Parathyroid adenoma (tissue), 2 donors: ENCODE results near the gene MARF1.
"Not testable (repeated sequence)": the region's sequence is repeated elsewhere in the genome, so short reads cannot be mapped to it uniquely, and the experiment has no call there.

ENCODE experiments used
- H2AFZ ChIP-seq: fragments of 300-600 bp; sonication (generic); one replicate; pipeline ENCODE4 v1.7.0; 2017; ENCODE audit warnings: antibody characterized with exemption, mild to moderate bottlenecking
- H3K27ac ChIP-seq: fragments of 300-600 bp; sonication (generic); one replicate; pipeline ENCODE4 v1.7.0; 2017
- H3K27me3 ChIP-seq: fragments of 300-600 bp; sonication (generic); one replicate; pipeline ENCODE4 v1.7.0; 2017; ENCODE audit warnings: low read length; ENCODE audit not compliant: control insufficient read depth, insufficient read depth
- H3K36me3 ChIP-seq: fragments of 300-600 bp; sonication (generic); one replicate; pipeline ENCODE4 v1.7.0; 2017; ENCODE audit warnings: low read length; ENCODE audit not compliant: control insufficient read depth, insufficient read depth
- H3K4me1 ChIP-seq: fragments of 300-600 bp; sonication (generic); one replicate; pipeline ENCODE4 v1.7.0; 2017; ENCODE audit warnings: control low read depth
- H3K4me2 ChIP-seq: fragments of 300-600 bp; sonication (generic); one replicate; pipeline ENCODE4 v1.7.0; 2017; ENCODE audit warnings: low read length
- H3K4me3 ChIP-seq: fragments of 300-600 bp; sonication (generic); one replicate; pipeline ENCODE4 v1.7.0; 2017; ENCODE audit warnings: low read depth, low read length
- H3K79me2 ChIP-seq: fragments of 300-600 bp; sonication (generic); one replicate; pipeline ENCODE4 v1.7.0; 2017; ENCODE audit warnings: control low read depth
- H3K9ac ChIP-seq: fragments of 300-600 bp; sonication (generic); one replicate; pipeline ENCODE4 v1.7.0; 2017; ENCODE audit warnings: mild to moderate bottlenecking
- H3K9me3 ChIP-seq: fragments of 300-600 bp; sonication (generic); one replicate; pipeline ENCODE4 v1.7.0; 2017; ENCODE audit warnings: low read length; ENCODE audit not compliant: control insufficient read depth
- TF ChIP-seq, protein P1 (sequence below): fragments of 300-600 bp; sonication (generic); IDR thresholded peaks from one replicate; pipeline ENCODE4 v1.7.0; 2017; ENCODE audit warnings: antibody characterized with exemption, mild to moderate bottlenecking
- donor health status: primary hyperparathyroidism.

MARF1 gene

GRCh38 chr16:15553313-15554088 lies 89.5 kb downstream of the MARF1 start:
- Histone ChIP-seq H3K27me3 (no peaks in the 10 kb centered on the region), H3K9ac (no peak overlapping the region), H3K79me2 (peaks cover 6% of the 10 kb centered on the region), H2AFZ (no peak overlapping the region), H3K4me2 (no peak overlapping the region), H3K4me3 (no peak overlapping the region), H3K9me3 (no peaks in the 10 kb centered on the region), H3K4me1 (no peaks in the 10 kb centered on the region), H3K36me3 (no peaks in the 10 kb centered on the region), H3K27ac (no peak overlapping the region)
- TF ChIP-seq, protein P1, sequence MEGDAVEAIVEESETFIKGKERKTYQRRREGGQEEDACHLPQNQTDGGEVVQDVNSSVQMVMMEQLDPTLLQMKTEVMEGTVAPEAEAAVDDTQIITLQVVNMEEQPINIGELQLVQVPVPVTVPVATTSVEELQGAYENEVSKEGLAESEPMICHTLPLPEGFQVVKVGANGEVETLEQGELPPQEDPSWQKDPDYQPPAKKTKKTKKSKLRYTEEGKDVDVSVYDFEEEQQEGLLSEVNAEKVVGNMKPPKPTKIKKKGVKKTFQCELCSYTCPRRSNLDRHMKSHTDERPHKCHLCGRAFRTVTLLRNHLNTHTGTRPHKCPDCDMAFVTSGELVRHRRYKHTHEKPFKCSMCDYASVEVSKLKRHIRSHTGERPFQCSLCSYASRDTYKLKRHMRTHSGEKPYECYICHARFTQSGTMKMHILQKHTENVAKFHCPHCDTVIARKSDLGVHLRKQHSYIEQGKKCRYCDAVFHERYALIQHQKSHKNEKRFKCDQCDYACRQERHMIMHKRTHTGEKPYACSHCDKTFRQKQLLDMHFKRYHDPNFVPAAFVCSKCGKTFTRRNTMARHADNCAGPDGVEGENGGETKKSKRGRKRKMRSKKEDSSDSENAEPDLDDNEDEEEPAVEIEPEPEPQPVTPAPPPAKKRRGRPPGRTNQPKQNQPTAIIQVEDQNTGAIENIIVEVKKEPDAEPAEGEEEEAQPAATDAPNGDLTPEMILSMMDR = no peak

DNA sequence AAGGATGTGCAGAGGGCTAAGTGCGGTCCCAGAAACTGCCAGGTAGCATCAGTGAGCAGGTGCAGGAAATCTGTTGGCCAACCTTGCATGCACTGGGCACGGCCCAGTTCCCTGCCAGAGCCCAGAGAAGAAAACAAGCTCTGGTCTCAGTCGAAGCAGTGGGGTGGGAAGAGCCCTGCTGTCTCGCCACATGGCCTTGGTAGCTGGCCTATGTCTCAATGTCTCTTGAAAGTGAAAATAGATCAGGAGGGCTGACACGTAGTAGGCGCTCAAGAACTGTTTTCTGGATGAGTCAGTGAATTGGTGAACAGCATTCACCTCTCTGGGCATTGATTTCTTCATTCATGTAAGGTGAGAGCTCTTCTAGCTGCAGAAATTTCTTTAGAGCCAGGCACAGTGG lies 90.4 kb downstream of the MARF1 start:
- Histone ChIP-seq H3K27ac (no peak overlapping the region), H3K4me3 (no peak overlapping the region), H3K36me3 (no peaks in the 10 kb centered on the region), H3K4me2 (no peak overlapping the region), H3K27me3 (no peaks in the 10 kb centered on the region), H3K79me2 (no peaks in the 10 kb centered on the region), H2AFZ (no peak overlapping the region), H3K9me3 (no peaks in the 10 kb centered on the region), H3K9ac (no peak overlapping the region), H3K4me1 (no peaks in the 10 kb centered on the region)
- TF ChIP-seq, protein P1 = no peak

- H3K36me3 ChIP-seq = no peaks in the 10 kb centered on the region
- no peak overlapping the region for H3K4me2 ChIP-seq
- no peaks in the 10 kb centered on the region for H3K4me1 ChIP-seq
- H3K27me3 ChIP-seq = no peaks in the 10 kb centered on the region
- H3K79me2 ChIP-seq = no peaks in the 10 kb centered on the region
- H3K27ac ChIP-seq = no peak overlapping the region
- TF ChIP-seq, protein P1 = no peak
- no peak overlapping the region for H3K9ac ChIP-seq
- H2AFZ ChIP-seq = no peak overlapping the region
- H3K4me3 ChIP-seq = no peak overlapping the region
- H3K9me3 ChIP-seq = no peaks in the 10 kb centered on the region
Measured at GRCh38 chr16:15548482-15548891, 94.5 kb downstream of the MARF1 start.

GRCh38 chr16:15547768-15548096 lies 95.2 kb downstream of the MARF1 start:
- Histone ChIP-seq H3K4me3 (no peak overlapping the region), H3K79me2 (no peaks in the 10 kb centered on the region), H3K27me3 (no peaks in the 10 kb centered on the region), H3K4me2 (no peak overlapping the region), H3K9ac (no peak overlapping the region), H3K4me1 (no peaks in the 10 kb centered on the region), H2AFZ (no peak overlapping the region), H3K9me3 (no peaks in the 10 kb centered on the region), H3K27ac (no peak overlapping the region), H3K36me3 (no peaks in the 10 kb centered on the region)
- TF ChIP-seq, protein P1 = no peak

DNA sequence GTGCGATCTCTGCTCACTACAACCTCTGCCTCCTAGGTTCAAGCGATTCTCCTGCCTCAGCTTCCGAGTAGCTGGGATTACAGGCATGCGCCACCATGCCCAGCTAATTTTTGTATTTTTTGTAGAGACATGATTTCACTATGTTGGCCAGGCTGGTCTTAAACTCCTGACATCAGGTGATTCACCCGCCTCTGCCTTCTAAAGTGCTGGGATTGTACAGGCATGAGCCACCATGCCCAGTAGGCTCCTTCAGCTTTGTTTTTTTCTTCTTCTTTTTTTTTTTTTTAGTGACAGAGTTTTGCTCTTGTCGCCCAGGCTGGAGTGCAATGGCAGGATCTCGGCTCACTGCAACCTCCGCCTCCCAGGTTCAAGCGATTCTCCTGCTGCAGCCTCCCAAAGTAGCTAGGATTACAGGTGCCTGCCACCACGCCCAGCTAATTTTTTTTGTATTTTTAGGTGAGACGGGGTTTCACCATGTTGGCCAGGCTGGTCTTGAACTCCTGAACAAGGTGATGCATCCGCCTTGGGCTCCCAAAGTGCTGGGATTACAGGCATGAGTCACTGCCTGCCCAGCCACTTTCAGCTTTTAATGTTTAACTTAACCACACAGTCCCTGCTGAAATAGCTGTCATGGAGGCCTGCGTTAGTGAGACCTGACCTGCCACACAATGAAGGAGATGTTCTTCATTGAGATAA lies 95.7 kb downstream of the MARF1 start:
- not testable (repeated sequence) for H3K4me1 ChIP-seq

More for the DNA sequence above, 95.7 kb downstream of the MARF1 start:
- H3K27me3 ChIP-seq, H3K9me3 ChIP-seq, H3K36me3 ChIP-seq, H2AFZ ChIP-seq, H3K79me2 ChIP-seq, H3K4me3 ChIP-seq, H3K9ac ChIP-seq, H3K27ac ChIP-seq, H3K4me2 ChIP-seq: not testable (repeated sequence)
